ENCODE results near the gene VAPB.

- TF ChIP-seq POLR2AphosphoS5 (IDR thresholded peaks at IDR 0.05; ENCODE audit: borderline replicate concordance, low read depth, low read length): no peak
- no peak for TF ChIP-seq EZH2 (IDR thresholded peaks at IDR 0.05)
- no peak for TF ChIP-seq FOXP2 (optimal IDR thresholded peaks at IDR 0.05; ENCODE audit: control extremely low read depth, extremely low read length, insufficient read depth)
Observed at GRCh38 chr20:58388028-58388601, 914 bp upstream of the VAPB start.

Measured in SK-N-MC (cell line).